SK-N-MC (cell line): Measurements from ENCODE around the gene TRIM33.

Experiments used
- EZH2 ChIP-seq: fragments of 200-600 bp; sonication (generic); IDR thresholded peaks from one replicate; pipeline ENCODE4 v1.6.1; 2017; ENCODE audit warnings: antibody characterized with exemption
- FOXP2 ChIP-seq: optimal IDR thresholded peaks from 2 replicates; pipeline ENCODE3; 2011; ENCODE audit warnings: mild to moderate bottlenecking, moderate library complexity; ENCODE audit not compliant: insufficient read depth; ENCODE audit errors: extremely low read length, control extremely low read depth
- POLR2AphosphoS5 ChIP-seq: IDR thresholded peaks from 2 replicates; pipeline ENCODE4 v1.6.1; 2012; ENCODE audit warnings: mild to moderate bottlenecking, low read depth, low read length, borderline replicate concordance

- TF ChIP-seq POLR2AphosphoS5 (no peak), EZH2 (no peak), FOXP2 (no peak)
These were observed 20.1 kb upstream of the TRIM33 start for GRCh38 chr1:114531094-114531493.
